PC-9 (cell line): ENCODE results near the gene GRHPR. TPM values are rescaled to one million over a fixed set of nuclear protein-coding genes. Genes with fewer than 3 reads are reported as not detected.

Experiments
- BruUV-seq: library from RNA; stranded (reverse); fragments of 400-500 nt; replicated peaks from 2 replicates; lab custom pipeline; 2021; lab: Mats Ljungman, UMichigan
- CTCF ChIA-PET: fragments of 300-600 bp; sonication (Branson Sonifier 250); formaldehyde crosslinking; loops from one replicate; lab custom pipeline; 2022; ENCODE audit warnings: antibody characterized with exemption; lab: Charles Lee
- POLR2A ChIA-PET: fragments of 300-600 bp; sonication (Branson Sonifier 250); formaldehyde crosslinking; loops from one replicate; lab custom pipeline; 2022; ENCODE audit warnings: antibody characterized with exemption; ENCODE audit not compliant: unreplicated experiment; lab: Charles Lee
- DNase-seq, 2 experiments: peaks; one replicate each; pipeline versions ENCODE4 v3.0.0 to v3.0.0-alpha.2; 2015 to 2022; ENCODE audit warnings: mixed read lengths in 1 of 2
- H2AFZ ChIP-seq: fragments of 200-600 bp; sonication (generic); 2 replicates; pipeline ENCODE4 v1.8.1; 2017; ENCODE audit warnings: antibody characterized with exemption
- H3F3A ChIP-seq: fragments of 200-600 bp; sonication (generic); 2 replicates; pipeline ENCODE4 v1.8.1; 2017; ENCODE audit warnings: antibody characterized with exemption, mild to moderate bottlenecking, low read depth; ENCODE audit not compliant: insufficient read depth
- H3K27ac ChIP-seq: fragments of 200-600 bp; sonication (generic); 2 replicates; pipeline ENCODE4 v1.6.1; 2016; ENCODE audit warnings: mixed run types
- H3K27me3 ChIP-seq: fragments of 200-600 bp; sonication (generic); 2 replicates; pipeline ENCODE4 v1.6.1; 2016; ENCODE audit warnings: low read depth, mixed run types; ENCODE audit not compliant: insufficient read depth
- H3K36me3 ChIP-seq: fragments of 200-600 bp; sonication (generic); 2 replicates; pipeline ENCODE4 v1.6.1; 2016; ENCODE audit warnings: low read depth, mixed run types
- H3K4me1 ChIP-seq: fragments of 200-600 bp; sonication (generic); replicated peaks from 2 replicates; pipeline ENCODE4 v1.6.1; 2016; ENCODE audit warnings: mixed run types; ENCODE audit not compliant: insufficient read depth
- H3K4me2 ChIP-seq: fragments of 200-600 bp; sonication (generic); 2 replicates; pipeline ENCODE4 v1.6.1; 2017; ENCODE audit warnings: mixed run types
- H3K4me3 ChIP-seq: fragments of 200-600 bp; sonication (generic); 2 replicates; pipeline ENCODE4 v1.6.1; 2016; ENCODE audit warnings: mixed run types
- H3K79me2 ChIP-seq: fragments of 200-600 bp; sonication (generic); 2 replicates; pipeline ENCODE4 v1.6.1; 2017; ENCODE audit warnings: low read depth, mixed run types
- H3K9me2 ChIP-seq: fragments of 200-600 bp; sonication (generic); 2 replicates; pipeline ENCODE4 v1.8.1; 2017; ENCODE audit warnings: mild to moderate bottlenecking; ENCODE audit not compliant: insufficient read depth
- H3K9me3 ChIP-seq: fragments of 200-600 bp; sonication (generic); 2 replicates; pipeline ENCODE4 v1.8.1; 2016; ENCODE audit warnings: low read depth; ENCODE audit not compliant: insufficient read depth
- H4K20me1 ChIP-seq: fragments of 200-600 bp; sonication (generic); 2 replicates; pipeline ENCODE4 v1.8.1; 2017; ENCODE audit not compliant: insufficient read depth
- EZH2 ChIP-seq: fragments of 200-600 bp; sonication (generic); IDR thresholded peaks from 2 replicates; pipeline ENCODE4 v1.8.0; 2017; ENCODE audit warnings: antibody characterized with exemption, low read depth
- intact Hi-C: fragments of 100-400 bp; cut with micrococcal nuclease; formaldehyde crosslinking; loops from one replicate; pipeline ENCODE4 v1.10.0; 2022; ENCODE audit not compliant: unreplicated experiment
- total RNA-seq: library from RNA; stranded (reverse); gene quantifications from 2 replicates; pipeline ENCODE4 v1.2.3, GENCODE V29; 2021
- TF ChIP-seq, protein P1 (sequence below): fragments of 200-600 bp; sonication (generic); conservative IDR thresholded peaks from 2 replicates; pipeline ENCODE4 v1.6.1; 2017; ENCODE audit warnings: mixed run types, antibody characterized with exemption, mild to moderate bottlenecking, moderate library complexity

Gene GRHPR
- total RNA-seq, 1 experiment from 2014 or later, result 77.2 TPM

- no peak for TF ChIP-seq EZH2
- TF ChIP-seq, protein P1, sequence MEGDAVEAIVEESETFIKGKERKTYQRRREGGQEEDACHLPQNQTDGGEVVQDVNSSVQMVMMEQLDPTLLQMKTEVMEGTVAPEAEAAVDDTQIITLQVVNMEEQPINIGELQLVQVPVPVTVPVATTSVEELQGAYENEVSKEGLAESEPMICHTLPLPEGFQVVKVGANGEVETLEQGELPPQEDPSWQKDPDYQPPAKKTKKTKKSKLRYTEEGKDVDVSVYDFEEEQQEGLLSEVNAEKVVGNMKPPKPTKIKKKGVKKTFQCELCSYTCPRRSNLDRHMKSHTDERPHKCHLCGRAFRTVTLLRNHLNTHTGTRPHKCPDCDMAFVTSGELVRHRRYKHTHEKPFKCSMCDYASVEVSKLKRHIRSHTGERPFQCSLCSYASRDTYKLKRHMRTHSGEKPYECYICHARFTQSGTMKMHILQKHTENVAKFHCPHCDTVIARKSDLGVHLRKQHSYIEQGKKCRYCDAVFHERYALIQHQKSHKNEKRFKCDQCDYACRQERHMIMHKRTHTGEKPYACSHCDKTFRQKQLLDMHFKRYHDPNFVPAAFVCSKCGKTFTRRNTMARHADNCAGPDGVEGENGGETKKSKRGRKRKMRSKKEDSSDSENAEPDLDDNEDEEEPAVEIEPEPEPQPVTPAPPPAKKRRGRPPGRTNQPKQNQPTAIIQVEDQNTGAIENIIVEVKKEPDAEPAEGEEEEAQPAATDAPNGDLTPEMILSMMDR, result no peak
- intact Hi-C loops, result no loop called here
- H4K20me1 ChIP-seq, result 0 out of 2 replicates have a peak, but pooled peaks cover 3% of the 10 kb centered on the region
- no peak overlapping the region for H3K4me2 ChIP-seq
- ChIA-PET POLR2A (interaction anchor here (0.7 kb wide), 1 partner anchor 15 kb away, joined by 3 read pairs; no protein-coding TSS in a partner anchor), CTCF (no interaction called here)
- no peak for DNase-seq
- H3K9me2 ChIP-seq, result no peaks in the 10 kb centered on the region
- H3K4me1 ChIP-seq, result no peaks in the 10 kb centered on the region
- no peak overlapping the region for H3K4me3 ChIP-seq
- H2AFZ ChIP-seq, result no peak overlapping the region
- H3F3A ChIP-seq, result no peaks in the 10 kb centered on the region
- H3K27ac ChIP-seq, result no peak overlapping the region
- H3K9me3 ChIP-seq, result no peaks in the 10 kb centered on the region
- no peaks in the 10 kb centered on the region for H3K27me3 ChIP-seq
- TSS peak; percentile 7 for BruUV-seq
- no peaks in the 10 kb centered on the region for H3K36me3 ChIP-seq
- 0 out of 2 replicates have a peak, but pooled peaks cover 3% of the 10 kb centered on the region for H3K79me2 ChIP-seq
Observed at GRCh38 chr9:37438359-37438758, 15.9 kb downstream of the GRHPR start.

- no peaks in the 10 kb centered on the region for H3K36me3 ChIP-seq
- ChIA-PET POLR2A (interaction anchor here (0.6 kb wide), 1 partner anchor 21 kb away, joined by 24 read pairs; no protein-coding TSS in a partner anchor), CTCF (interaction anchor here (0.6 kb wide), 1 partner anchor 804 kb away, joined by 3 read pairs; no protein-coding TSS in a partner anchor)
- no peaks in the 10 kb centered on the region for H3F3A ChIP-seq
- peaks cover 2% of the 10 kb centered on the region; the same call in 1 of the 2 replicates for H4K20me1 ChIP-seq
- H3K27ac ChIP-seq, result no peak overlapping the region
- intact Hi-C loops, result no loop called here
- no peaks in the 10 kb centered on the region for H3K27me3 ChIP-seq
- no peaks in the 10 kb centered on the region for H3K9me2 ChIP-seq
- H2AFZ ChIP-seq, result no peak overlapping the region
- H3K4me1 ChIP-seq, result no peaks in the 10 kb centered on the region
- no peak for DNase-seq
- H3K79me2 ChIP-seq, result 0 out of 2 replicates have a peak, but pooled peaks cover 10% of the 10 kb centered on the region
- TF ChIP-seq, protein P1, result no peak
- no peak for TF ChIP-seq EZH2
- BruUV-seq, result no TSS peak
- no peaks in the 10 kb centered on the region for H3K9me3 ChIP-seq
- H3K4me3 ChIP-seq, result no peak overlapping the region
- H3K4me2 ChIP-seq, result no peak overlapping the region
Observed at GRCh38 chr9:37441776-37442370, 19.4 kb downstream of the GRHPR start.

GRCh38 chr9:37442556-37442955 is 20.1 kb downstream of the GRHPR start:
- no peaks in the 10 kb centered on the region for H3K4me1 ChIP-seq
- no peaks in the 10 kb centered on the region for H3F3A ChIP-seq
- no peaks in the 10 kb centered on the region for H3K9me2 ChIP-seq
- no peak overlapping the region for H2AFZ ChIP-seq
- no peak for DNase-seq
- TF ChIP-seq, protein P1, result no peak
- no peak for TF ChIP-seq EZH2
- no peak overlapping the region for H3K4me3 ChIP-seq
- POLR2A ChIA-PET, result no interaction called here
- 0 out of 2 replicates have a peak, but pooled peaks cover 10% of the 10 kb centered on the region for H3K79me2 ChIP-seq
- peaks cover 2% of the 10 kb centered on the region; the same call in 1 of the 2 replicates for H4K20me1 ChIP-seq
- H3K4me2 ChIP-seq, result no peak overlapping the region
- CTCF ChIA-PET, result interaction anchor here (0.6 kb wide), 1 partner anchor 805 kb away, joined by 3 read pairs; no protein-coding TSS in a partner anchor
- no peaks in the 10 kb centered on the region for H3K36me3 ChIP-seq
- no peak overlapping the region for H3K27ac ChIP-seq
- H3K9me3 ChIP-seq, result no peaks in the 10 kb centered on the region
- intact Hi-C loops, result no loop called here
- no peaks in the 10 kb centered on the region for H3K27me3 ChIP-seq
- no TSS peak for BruUV-seq
